Cortex of kidney (tissue), 1 donor: Measurements from ENCODE around the gene RPS14.

Experiments used
- DNase-seq: peaks from one replicate; lab custom pipeline; 2025; lab: John Stamatoyannopoulos, UW

The RPS14 gene

GRCh38 chr5:150412319-150413175, 37.0 kb downstream of the RPS14 start, which contains the start of gene CD74:
Gene CD74 (minus strand): TSS chr5:150412910. CDS start chr5:150412749, 161 bp downstream.
- no peak for DNase-seq

GRCh38 chr5:150411245-150411979, 38.1 kb downstream of the RPS14 start:
- no peak for DNase-seq

DNA sequence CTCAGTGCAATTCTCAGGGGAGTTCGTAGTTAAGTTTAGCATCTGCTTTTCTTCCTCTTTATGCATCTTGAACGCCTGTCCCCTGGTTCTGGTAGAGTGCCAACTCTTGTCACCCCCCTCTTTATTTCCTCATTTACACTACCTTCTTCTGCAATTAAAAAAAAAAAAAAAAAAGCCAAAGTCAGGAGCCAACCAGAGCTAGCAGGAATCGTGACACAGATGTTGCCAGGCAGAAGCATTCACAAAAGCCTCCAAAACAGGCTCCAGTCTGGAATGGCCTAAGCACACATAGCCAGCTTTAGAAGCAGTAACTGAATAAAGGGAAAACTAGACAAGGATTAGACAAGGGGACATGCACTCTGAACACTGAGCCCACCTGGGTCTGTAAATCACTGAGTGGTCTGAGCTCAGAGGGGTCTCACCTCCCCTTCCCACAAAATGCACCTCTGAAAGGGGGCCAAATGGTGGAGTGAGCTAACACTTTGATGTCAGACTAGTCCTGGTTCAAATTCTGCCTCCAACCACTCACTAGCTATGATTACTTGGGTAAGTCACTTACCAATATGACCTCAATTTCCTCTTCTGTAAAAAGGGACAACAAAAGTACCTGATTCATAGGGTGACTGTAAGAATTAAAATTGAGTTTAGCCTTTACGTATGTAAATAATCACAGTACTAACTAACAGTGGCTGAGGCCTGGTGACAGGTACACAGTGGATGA, 38.9 kb downstream of the RPS14 start:
- no peak for DNase-seq

DNA sequence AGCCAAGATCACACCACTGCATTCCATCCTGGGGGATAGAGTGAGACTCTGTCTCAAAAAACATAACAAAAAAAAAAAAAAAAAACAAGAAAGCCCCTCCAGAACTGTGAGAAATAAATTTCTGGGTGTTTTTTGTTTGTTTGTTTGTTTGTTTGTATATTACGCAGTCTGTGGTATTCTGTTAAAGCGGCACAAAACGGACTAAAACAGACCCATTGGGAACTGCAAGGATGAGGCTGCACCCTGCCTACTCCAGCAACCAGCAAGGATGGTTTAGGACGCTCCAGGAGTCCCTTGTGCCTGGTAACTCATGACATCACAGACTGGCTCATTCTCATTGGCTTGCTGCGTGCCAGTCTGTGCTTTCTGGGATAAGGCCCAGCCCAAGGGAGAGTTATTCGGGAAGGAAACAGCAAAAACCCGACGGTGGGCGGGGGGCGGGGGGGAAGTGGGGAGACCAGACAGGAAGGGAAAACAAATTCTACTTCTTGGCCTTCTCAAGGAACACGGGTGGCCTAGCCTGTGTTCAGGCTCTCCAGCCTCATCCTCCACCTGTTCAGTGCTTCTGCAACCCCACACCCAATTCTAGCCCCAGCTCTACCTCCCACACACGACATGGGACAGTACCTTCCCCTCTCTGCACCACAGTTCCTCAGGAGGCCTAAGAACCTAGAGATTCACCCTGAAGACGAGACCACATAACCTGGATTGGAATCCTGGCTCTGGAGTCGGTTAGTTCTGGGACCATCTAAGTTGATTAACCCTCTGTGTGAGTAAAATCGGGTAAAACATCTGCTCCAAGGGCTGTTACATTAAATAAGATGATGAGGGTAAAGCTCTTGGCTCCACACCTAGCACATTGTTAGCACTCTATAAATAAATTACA, 39.7 kb downstream of the RPS14 start:
- DNase-seq, result no peak

GRCh38 chr5:150408231-150408943, 41.2 kb downstream of the RPS14 start:
- DNase-seq, result no peak

- no peak for DNase-seq
These were observed 42.3 kb downstream of the RPS14 start for GRCh38 chr5:150407096-150407720.

- no peak for DNase-seq
These were observed 42.8 kb downstream of the RPS14 start for GRCh38 chr5:150406723-150407095.

GRCh38 chr5:150406103-150406722, 43.3 kb downstream of the RPS14 start:
- DNase-seq, result no peak

DNA sequence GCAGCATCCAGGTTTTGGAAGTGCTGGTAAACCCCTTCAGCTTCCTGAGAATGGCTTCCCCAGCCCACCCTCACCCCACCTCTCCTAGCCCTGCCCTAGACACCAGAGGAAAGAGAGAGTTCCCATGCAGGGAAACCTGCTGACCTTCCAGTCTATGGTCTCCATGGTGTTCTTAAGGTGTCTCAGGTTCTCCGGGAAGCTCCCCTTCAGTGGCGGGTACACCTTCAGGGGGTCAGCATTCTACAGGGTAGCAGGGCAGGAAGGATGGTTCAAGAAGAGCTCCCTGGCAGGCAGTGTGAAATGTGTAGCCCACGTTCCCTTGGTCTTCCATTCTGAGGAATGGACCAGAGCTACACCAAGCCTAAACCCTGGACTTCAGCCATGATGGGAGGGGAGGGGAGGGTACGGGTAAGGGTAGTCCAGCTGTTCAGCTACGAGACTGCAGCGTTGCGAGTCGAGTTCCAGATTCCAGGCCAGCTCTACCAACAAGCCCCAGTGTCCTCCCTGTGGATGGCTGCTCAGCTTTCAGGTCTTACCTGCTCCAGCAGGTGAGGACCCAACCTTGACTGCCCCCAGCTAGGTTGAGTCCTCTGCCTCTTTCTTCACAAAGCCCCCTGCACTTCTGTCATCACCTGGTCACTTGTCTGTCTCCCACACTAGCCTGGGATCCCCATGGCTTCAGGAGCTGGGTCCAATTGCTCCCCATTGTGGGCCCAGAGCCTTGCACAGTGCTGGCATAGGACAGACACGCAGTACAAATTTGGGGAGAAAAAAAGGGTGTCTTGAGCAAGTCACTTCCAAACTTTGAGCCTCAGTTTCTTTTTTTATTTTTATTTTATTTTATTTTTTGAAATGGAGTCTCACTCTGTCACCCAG, 44.4 kb downstream of the RPS14 start:
- DNase-seq, result no peak

DNA sequence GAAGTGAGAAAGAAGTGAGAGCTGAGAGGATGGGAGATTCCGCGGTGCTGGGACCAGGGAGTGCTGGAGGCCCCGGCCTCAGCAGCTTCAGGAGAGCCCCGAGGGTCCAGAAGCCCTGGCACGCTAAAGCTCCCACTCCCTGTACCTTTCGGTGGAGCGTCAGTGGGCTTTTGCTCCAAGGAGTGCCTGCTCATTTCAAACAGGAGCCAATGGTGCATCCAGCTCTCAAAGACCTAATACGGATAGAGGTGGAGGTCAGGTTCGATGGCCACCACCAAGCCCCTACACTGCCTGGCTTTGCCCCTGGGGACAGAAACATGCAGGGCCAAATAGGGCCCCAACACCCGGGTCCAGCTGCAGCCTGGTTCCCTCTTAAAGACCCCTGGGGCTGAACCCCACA, 45.0 kb downstream of the RPS14 start:
- DNase-seq, result no peak

- DNase-seq, result no peak
These were observed 45.4 kb downstream of the RPS14 start for GRCh38 chr5:150404121-150404520.

DNA sequence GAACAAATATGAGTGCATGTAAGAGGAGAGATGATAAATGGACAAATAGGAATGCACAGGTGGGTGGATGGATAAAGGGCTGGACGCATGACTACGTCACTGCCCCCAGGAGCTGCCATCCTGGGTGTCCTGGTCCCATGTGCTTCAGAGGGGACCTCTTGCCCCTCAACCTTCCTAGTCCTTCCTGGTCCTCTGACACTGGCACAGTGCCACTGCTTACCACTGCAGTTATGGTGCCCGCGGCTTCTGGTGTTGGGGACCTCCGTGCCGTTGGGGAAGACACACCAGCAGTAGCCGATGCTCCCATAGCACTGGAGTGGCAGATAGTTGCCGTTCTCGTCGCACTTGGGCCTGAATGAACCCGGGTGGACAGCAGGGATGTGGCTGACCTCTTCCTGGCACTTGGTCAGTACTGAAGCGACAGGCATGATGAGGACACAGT, 46.6 kb downstream of the RPS14 start:
- no peak for DNase-seq

DNA sequence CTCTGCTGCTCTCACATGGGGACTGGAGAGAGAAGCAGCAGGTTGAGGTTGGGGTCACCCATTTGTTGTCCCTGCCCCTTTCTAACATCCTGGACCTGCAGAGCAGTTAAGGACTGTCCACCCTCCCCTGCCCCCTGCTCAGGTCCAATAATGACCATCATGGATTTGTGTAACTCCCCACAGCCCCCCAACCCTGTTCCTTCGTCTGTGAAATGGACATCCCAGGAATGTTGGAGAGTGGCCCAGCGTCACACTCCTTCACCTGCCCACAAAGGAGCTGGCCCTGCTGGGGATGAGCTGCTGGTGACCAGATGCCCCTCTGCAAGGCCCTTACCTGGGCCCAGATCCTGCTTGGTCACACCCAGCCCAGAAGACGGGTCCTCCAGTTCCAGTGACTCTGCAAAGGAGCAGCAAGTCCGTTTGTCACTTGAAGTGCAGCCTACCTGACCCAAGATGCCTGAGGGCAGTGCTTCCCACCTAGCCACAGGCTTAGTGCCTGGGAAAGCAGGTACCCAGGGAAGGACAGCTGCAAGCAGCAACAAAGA, 47.2 kb downstream of the RPS14 start:
- no peak for DNase-seq

DNA sequence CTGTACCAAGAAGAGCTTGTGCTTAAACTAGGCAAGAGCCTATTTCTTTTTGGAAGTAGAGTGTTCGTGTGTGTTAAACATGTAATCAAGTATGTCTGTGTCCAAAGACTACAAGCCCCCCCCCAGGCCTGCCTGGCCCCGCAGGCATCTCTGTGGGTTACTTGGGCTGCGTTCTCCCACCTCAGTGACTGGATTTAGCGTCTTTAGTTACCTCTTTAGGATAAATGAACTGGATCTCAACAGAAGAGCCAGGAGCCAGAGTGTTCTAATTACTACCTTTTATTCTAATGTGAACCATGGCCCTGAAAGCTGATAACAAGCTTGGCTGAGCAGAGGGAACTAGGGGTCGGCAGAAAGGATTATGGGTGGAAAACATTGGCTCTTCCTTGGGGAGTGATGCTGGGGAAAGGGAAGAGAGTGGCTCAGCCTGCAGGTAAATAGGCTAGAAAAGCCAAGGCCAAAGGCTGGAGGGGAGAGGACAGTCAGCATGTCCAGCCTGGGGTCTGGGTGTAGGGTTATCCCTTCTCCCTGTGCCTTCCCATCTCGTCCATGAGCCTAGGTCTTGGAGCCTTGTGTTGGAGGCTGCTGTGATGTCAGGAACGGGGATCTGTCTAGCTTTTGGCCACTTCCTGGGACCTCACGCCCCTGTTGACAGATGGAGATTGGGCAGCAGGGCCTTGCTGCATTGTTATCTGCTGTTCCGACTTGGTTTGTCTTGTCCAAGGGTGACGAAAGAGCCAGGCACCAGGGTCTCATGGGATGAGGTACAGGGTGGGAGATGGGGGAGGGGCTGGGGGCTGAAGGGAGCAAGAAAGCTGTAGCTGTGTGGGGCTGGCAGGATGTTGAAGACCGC, 47.9 kb downstream of the RPS14 start:
- no peak for DNase-seq

- DNase-seq, result no peak
These were observed 48.5 kb downstream of the RPS14 start for GRCh38 chr5:150401076-150401375.

DNA sequence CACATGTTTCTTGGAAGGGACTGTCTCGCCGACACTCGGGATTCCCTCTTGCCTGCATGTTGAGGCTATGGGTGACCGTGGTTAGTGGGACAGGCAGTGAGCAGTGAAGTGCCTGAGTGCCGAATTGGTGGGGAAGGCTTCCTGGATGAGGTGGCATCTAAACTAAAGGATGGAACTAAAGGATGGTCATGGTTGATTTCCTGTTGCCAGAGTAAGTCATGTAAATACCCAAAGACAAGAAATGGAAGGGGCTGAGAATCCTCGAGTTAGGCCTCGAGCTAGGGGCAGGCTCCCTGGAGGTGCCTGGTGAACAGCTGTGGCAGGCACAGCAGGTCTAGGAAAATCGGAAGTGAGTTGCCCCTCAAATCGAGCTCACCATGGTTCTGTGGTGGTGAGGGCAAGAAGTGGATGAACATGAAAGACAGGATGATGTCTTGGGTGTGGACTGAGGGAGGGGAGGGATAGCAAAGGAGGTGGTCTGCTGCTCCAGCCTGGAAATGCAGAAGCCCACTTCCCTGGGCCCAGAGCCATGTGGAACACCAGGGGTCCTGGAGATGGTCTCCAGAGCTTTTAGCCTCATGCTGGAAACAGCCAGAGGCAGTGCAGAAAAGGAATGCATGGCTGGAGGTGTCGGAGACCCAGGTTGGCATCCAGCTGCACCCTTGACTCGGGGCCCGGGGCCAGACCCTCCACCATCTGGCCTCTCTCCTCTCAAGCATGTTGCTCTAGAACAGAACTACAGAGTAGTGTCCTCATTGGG, 49.0 kb downstream of the RPS14 start:
- DNase-seq, result no peak
